ENCODE results near the gene SNRNP35.
A peak's percentile ranks its signal among the peaks of the same experiment; 100 is the strongest.
"Not testable (repeated sequence)": the region's sequence is repeated elsewhere in the genome, so short reads cannot be mapped to it uniquely, and the experiment has no call there.

SNRNP35 gene

DNA sequence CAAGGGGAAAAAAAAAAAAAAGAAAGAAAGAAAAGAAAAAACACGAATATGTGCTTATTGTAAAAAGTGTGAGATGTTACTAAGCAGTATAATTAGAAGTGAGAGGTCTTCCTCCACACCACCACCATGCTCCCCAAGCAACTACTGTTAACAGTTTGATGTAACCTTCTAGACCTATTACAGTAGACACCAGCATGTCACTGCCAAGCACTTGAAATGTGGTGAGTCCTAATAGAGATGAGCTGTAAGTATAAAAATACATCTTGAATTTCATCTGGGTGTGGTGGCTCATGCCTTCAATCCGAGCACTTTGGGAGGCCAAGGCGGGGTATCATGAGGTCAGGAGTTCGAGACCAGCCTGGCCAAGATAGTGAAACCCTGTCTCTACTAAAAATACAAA is 8.1 kb upstream of the SNRNP35 start:
- DNase-seq = no peak

DNA sequence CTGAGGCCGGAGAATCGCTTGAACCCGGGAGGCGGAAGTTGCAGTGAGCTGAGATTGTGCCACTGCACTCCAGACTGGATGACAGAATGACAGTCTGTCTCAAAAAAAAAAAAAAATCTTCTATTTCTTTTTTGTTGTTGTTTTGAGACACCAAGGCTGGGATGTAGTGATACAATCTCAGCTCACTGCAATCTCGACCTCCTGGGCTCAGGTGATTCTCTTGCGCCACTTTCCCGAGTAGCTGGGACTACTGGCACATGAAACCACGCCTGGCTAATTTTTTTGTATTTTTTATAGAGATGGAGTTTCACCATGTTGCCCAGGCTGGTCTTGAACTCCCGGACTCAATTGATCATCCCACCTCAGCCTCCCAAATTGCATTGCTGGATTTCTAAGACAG is 7.3 kb upstream of the SNRNP35 start:
- DNase-seq = no peak

DNA sequence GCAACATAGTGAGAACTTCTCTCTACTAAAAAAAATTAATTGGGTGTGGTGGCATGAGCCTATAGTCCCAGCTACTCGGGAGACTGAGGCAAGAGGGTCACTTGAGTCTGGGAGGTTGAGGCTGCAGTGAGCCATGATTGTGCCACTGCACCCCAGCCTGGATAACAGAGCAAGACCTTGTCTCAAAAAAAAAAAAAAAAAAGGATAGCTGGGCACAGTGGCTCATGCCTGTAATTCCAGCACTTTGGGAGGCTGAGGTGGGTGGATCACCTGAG is 5.7 kb upstream of the SNRNP35 start:
- not testable (repeated sequence) for DNase-seq

DNA sequence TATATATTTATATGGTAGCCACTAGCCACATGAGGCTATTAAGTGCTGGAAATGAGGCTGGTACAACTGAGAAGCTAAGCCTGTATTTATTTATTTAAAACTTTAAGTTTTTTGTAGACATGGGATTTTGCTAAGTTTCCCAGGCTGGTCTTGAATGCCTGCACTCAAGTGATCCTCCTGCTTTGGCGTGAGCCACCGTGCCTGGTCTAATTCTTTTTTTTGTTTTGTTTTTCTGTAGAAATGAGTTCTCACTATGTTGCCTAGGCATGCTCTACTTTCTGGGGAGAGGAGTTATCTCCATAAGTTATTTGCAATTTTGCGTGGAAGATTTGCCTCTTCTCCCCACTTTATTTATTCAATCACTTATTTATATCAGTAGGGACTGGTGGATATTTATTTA is 4.8 kb upstream of the SNRNP35 start:
- no peak for DNase-seq

DNA sequence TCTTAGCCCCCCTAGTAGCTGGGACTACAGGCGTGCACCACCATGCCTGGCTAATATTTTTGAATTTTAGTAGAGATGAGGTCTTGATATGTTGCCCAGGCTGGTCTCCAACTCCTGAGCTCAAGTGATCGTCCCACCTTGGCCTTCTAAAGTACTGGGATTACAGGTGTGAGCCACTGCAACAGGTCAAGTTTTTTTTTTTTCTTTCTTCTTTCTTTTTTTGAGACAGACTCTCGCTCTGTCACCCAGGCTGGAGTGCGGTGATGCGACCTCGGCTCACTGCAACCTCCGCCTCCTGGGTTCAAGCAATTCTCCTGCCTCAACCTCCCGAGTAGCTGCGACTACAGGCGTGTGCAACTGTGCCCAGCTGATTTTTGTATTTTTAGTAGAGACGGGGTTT is 5.2 kb downstream of the SNRNP35 start:
- DNase-seq = not testable (repeated sequence)

DNA sequence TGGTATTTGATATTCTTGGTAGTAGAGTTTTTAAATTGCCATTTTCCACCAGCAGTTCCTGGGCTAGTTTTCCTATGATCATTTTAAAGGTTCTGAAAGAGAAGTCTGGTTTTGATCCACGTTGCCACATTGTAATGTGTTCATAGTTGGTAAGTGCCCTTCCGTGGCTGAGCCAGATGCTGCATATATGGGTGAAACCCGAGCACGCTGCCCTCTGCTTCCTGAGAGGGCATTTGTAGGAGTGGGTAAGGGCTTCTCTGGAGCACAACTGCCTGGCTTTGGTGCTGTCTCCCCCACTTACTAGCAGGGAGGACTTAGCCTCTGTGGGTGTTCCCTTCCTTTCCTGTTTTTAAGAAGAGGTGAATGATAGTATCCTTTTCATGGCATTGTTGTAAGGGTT is 7.1 kb downstream of the SNRNP35 start:
- no peak for DNase-seq

DNA sequence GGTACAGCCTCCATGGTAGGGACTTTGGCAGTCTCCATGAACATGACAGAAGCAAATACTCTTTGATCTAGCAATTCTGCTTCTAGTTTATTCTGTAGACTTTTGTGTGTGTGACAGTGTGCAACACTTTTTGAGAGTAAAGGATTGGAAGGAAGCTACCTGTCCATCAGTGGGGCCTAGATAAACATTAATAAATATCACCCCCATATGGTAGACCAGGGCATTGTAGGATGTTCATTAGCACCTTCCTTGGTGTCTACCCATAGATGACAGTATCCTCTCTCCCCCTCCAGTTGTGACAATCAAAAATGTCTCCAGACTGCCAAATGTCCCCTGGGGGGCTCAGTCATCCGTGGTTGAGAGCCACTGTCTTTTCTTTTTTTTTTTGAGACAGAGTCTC is 10.8 kb downstream of the SNRNP35 start:
- DNase-seq = peak in 1 of 2 donors; percentile 23

DNA sequence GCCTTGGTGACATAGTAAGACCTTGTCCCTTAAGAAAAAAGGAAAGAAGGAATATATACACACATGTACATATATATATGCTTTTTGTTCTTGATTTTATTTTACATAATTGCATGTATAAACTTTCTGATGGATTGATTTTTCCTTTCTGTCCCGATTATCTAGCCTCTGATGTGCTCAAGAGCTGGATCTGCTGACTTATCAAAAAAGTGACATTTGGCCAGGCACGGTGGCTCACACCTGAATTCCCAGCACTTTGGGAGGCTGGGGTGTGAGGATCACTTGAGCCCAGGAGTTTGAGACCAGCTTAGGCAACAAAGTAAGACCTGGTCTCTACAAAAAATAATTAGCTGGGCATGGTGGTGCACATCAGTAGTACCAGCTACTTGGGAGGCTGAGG is 12.0 kb downstream of the SNRNP35 start:
- DNase-seq = no peak

DNA sequence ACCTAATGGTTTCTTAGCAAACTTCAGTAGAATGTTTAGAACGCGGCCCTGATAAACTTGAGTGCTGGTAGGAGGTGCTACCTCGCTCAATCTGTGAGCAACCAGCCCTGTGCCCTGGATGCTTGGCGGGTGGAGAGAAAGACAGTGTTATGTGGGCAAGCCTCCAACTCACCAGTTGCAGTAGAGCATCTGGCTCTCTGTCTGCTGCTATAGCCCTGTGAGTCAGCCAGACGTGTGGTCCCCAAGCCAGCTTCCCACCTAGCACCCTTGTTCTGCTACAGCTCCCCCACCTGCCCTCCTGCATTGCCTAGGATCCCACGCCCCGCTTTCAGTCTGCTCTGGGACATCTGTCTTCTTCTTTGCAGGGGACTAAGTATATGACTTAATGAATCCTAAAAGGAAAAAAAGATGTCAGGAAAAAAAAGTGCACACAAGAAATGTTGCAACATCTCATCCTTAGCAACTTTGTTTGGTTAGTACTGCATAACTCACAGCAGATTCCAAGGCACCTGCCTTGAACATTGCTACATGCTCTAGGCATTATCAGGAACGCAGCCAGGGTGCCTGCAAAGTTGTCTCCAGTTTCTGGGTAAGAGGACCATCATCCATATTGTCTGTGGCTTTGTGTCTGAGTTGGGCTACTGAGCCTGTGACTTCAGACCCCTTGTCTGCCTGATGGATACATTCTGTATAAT is 13.6 kb downstream of the SNRNP35 start:
- DNase-seq = no peak

DNA sequence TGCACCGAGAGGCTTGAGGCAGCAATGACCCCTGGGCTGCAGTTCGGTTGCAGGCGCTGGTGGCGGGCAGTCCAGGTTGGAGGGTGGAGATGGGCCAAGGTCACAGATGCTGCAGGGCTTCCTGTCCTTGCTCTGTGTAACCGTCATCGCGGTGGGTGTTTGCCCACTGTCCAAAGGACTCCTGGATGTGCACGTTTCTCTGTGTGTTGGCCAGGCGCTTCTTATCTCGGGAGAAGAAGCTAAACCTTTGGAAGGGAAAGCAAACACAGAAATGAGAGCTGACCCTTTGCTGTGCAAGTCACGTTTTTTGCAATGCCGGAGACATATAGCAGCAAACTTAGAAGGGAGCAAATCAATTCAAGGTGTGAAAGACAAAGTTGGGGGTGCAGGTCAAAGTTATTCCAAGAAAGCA is 14.5 kb downstream of the SNRNP35 start:
- no peak for DNase-seq

DNA sequence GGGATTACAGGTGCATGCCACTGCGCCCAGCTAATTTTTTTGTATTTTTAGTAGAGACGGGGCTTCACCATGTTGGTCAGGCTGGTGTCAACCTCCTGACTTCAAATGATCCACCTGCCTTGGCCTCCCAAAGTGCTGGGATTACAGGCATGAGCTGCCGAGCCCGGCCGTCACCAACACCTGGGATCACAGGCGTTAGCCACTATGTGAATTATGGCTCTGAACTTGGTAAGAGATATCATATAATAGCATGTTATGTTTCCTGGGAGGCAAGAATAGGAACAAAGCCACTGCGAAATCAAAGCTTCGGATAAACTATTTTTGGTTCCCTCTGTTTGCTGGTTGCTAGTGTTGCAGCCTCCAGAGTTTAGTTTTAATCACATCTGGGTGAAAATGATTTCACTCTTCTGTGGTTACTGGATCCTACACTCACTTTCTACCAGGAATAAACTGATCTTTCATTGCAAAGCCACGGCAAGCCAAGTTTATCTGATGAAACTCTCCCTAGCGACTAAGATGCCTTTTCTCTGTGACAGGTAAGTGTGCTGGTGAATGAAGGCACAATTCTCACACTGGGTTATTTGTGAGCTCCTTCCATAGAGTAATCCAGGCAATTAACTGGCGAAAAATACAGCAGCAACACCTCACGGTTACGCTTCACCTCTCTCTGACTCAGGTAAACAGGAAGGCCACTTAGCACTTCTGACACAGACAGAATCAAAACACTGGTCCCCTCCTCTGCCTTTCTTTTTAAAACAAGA is 16.7 kb downstream of the SNRNP35 start:
- DNase-seq = no peak

DNA sequence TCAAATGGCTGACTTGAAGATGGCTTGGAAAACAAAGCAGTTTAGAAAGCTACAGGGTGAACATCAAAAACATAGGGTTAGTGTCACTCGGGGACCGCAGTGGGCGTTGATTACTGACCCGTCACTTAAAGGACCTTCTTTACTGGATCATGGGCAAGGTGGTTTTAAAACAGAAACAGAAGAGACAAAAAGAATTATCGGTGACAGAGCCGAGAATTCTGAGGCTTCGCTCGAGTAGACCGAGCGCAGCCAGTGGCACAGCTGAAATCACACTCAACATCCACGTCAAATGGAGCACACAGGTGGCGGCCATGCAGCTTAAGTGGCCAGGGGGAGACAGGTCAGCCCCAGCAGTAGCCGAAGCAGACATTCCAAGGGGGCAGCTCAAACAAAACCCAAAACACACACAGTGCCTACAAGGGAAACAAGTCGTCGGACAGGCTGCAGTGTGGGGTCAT is 17.3 kb downstream of the SNRNP35 start:
- no peak for DNase-seq

DNA sequence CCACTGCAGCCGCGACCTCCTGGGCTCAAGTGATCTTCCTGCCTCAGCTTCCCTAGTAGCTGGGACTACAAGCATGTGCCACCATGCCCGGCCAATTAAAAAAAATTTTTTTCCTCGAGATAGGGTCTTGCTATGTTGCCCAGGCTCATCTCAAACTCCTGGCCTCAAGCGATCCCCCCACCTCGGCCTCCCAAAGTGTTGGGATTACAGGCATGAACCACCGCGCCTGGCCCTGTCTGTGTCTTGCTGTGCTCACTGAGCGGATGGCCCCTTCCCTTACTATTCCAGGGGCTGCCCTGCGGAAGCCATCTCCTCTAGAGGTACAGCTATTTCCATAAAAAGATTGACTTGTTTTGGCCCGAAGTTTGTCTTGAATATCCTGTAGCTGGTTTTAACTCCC is 20.1 kb downstream of the SNRNP35 start:
- no peak for DNase-seq

DNA sequence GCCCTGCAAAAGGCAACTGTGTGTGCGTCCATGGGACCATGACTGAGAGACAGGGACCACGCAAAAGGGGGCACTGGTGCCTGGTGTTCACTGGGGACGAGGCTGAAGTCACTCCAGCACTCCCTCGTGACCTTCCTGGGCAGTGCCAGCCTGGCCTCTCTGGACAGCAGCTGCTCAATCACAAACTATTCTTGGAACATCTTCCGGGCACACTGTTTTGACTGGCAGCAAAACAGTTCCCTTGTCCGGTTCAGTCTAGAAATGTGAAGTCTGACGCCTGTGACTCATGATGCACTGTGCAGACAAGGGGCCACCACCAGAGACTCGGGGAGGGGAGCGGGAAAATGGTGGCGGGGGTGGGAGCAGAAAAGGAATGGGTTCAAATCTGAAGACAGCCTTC is 20.8 kb downstream of the SNRNP35 start:
- DNase-seq = no peak

DNA sequence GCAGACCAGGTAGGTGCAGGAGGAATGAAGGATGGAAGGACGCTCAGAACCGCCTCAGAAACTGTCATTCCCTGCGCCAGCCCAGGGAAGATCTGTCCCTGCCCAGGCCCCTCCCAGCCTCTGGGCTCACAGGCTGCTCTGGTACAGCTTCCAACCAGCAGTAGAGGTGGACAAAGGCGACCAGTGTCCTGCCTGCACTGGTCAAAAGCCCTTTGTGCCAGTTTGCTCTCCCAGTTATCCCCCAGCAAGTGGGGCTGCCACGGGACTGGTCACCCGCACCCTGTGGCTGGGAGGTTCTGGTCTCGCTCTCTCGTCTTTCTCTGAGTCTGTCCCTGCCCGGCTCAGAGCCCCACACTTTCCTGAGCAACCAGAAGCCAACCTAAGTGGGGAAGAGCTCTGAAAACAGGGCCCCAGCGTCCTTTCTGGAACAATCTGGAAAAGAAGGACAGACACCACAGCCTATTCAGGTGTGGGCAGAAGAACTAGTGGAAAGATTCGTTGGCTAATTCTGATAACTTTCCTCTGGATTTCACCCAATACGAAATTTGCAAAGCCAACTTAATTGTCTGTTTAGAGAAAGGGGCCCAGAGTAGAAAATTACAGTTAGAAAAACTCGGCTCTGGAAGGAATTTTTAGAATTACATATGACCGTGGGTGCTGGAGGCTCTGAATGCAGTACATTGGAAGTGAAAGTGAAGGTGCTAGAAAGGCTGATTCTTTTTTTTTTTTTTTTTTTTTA is 21.7 kb downstream of the SNRNP35 start:
- DNase-seq = no peak

DNA sequence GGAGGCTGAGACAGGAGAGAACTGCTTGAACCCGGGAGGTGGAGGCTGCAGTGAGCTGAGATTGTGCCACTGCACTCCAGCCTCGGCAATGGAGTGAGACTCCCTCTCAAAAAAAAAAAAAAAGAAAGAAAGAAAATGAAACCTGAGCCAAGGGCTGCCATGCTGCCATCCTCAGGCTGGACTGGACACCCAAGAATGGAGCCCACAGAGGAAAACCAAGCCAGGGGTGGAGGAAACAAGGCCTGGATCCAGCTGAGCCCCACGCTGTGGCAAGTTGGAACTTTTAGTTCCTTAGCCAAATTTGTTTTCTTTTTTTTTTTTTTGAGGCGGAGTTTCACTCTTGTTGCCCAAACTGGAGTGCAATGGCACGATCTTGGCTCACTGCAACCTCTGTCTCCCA is 23.3 kb downstream of the SNRNP35 start:
- not testable (repeated sequence) for DNase-seq

DNA sequence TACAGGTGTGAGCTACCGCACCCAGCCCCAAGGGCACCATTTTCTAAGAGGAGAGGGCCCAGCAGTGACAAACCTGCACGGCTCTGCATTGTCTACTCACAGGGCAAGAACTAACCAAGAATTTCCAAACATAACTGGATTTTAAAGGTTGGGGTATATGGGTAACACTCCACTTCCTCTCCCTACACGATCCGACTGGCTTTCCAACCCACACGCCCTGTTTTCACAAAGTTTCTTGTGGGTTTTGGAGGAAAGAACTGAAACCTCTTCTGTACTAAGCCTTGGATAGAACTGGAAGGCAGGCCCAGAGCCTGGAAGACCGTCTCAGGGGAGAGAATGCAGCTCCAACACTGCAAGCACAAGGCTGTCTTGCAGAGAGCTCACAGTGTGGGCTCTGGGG is 24.9 kb downstream of the SNRNP35 start:
- peak; percentile 18 to 44 for DNase-seq

DNA sequence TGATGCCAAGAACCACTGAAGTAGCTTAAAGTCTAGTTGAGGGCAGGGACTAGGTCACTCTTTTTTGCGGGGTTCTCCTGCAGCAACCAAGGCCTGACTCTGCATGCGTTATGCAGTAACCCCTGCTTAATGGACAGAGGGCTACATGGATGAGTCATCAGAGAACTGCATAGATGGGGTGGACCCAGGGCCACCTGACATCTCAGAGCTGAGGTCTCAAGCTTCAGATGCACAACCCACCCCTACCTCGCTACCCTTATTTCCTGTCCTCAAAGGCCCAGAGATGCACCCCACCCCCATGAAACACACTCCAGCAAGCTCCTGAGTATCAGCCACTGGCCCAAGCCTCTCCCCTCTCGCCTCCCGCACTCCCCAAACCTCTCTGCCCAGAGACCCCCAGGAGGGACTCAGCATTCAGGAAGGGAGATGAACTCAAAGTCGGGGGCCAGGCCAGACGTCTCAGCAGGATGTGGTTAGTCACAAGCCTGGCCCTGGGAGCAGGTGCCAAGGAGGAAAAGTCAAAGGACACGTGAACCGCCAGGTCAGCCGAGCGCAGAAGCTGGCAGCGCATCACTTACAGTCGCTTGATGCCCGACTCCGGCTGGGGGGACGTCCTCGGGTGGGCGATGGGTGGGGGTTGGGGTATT is 25.8 kb downstream of the SNRNP35 start:
- no peak for DNase-seq

DNA sequence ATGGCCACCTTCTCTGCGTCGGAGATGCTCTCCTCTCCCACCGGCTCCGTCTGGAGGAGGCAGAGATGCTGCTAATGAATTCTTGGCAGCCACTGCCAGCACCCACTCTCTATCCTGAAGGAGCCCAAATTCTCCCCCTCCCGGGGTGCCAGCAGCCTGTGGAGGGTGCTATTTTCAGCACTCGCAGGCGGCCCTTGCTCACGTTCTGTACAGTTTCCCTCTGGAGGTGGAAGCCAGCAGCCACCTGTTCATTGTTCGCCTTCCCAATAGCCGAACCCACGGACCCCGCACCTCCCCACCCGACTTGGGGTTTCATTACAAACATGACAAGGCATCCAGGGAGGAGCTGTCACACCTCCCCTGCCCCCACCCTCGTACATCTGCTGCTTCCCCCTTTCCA is 27.8 kb downstream of the SNRNP35 start:
- DNase-seq = no peak

DNA sequence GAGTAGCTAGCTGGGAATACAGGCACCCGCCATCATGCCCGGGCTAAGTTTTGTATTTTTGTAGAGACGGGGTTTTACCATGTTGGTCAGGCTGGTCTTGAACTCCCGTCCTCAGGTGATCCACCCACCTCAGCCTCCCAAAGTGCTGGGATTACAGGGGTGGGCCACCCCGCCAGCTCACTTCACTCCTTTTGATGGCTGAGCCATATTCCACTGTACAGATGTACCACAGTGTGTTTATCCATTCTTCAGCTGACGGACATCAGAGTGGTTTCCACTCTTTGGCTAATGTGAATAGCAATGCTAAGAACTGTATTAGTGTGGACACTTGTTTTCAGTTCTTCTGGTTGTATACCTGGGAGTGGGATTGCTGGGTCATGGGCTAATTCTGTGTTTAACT is 29.5 kb downstream of the SNRNP35 start:
- DNase-seq = no peak

DNA sequence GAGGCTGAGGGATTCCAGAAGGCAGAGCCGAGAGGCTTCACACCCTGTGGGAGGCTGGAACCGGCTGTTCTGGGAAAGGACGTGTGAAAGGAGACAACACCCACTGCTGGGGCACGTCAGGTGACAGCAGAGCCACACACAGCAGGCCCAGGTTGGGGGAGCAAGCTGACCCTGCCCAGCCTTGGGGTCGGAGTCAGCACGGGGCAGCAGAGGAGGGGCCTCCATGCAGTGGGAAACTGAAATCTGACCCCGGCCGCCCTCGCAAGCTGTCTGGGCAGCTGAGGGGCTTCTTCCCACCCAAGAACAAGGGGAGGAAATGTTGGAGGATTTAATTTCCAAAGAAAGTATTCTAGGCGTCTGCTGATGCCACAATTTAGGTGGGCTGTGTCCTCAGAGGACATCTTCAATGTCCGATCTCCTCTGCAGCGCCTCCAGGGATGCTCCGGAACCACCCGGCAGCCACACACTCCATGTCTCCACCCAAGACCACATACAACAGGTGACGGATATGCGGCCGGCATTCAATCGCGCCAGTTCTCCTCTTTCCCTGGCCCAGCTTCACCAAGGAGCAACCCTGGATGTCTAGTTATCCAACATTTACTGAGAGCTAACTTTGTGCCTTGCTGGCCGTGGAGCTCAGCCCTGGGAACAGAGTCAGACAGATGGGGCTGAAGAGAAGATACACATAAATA is 30.7 kb downstream of the SNRNP35 start:
- DNase-seq = no peak

DNA sequence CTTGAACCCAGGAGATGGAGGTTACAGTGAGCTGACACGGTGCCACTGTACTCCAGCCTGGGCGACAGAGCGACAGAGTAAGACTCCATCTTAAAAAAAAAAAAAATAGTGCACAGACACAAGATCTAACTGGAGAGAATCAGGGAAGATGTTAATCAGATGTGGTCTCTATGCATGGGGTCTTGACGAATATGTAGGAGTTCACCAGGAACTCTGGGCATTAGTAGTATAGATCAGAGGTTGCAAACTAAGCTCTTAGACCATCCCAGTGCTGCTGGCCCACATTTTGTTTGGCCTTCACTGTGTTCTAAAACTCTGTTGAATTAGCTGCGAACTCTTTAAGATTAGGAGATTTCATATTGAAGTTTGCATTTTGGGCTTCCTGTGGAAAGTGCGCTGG is 31.6 kb downstream of the SNRNP35 start:
- DNase-seq = no peak

DNA sequence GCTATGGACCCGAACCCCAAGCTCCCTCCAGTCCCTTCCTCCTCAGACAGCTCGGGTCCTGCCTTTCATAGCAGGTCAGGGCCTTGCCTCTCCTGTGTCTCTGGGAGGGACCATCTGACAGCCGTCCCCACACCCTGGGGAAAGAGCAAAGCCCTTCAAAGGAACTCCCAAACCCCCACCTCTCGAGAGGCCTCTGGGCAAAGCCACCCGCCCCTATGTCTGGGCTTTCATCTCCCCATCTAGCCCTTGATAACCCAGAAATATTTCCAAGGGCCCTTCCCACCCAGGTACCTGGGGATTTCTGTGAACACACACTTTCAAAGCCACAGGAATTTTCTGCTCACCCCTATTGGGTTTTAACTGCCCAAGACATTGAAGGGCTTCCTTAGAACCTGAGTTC is 32.1 kb downstream of the SNRNP35 start:
- no peak for DNase-seq
